Natural killer cell (primary cell): ENCODE results near the gene NFATC3. TPM values are rescaled to one million over a fixed set of nuclear protein-coding genes. Genes with fewer than 3 reads are reported as not detected.

Experiments used
- ATAC-seq, 3 donors: fragments of 150-1000 bp in 2 of 3; fragments of 200-7000 bp in 1 of 3; cut with Tn5 transposase; 1 replicate in 1 of 3; 2 replicates in 2 of 3; pipeline ENCODE4 v1.10.0; 2021; ENCODE audit warnings: mild to moderate bottlenecking in 2 of 3, moderate library complexity in 2 of 3
- DNase-seq, 2 donors: peaks; one replicate each; pipeline versions ENCODE4 v3.0.0 to v3.0.0-alpha.2; 2013 to 2021; ENCODE audit warnings: mixed read lengths in 1 of 2
- H3K27ac ChIP-seq: one replicate; pipeline ENCODE4 v1.5.1; 2013; ENCODE audit warnings: mild to moderate bottlenecking, low read length
- H3K27me3 ChIP-seq: one replicate; pipeline ENCODE4 v1.6.1; 2013; ENCODE audit warnings: low read length; ENCODE audit not compliant: control insufficient read depth, insufficient read depth
- H3K36me3 ChIP-seq: one replicate; pipeline ENCODE4 v1.6.1; 2013; ENCODE audit warnings: low read length; ENCODE audit not compliant: control insufficient read depth, insufficient read depth
- H3K4me1 ChIP-seq: one replicate; pipeline ENCODE4 v1.6.1; 2013; ENCODE audit warnings: low read length; ENCODE audit not compliant: control insufficient read depth, insufficient read depth
- H3K4me3 ChIP-seq: one replicate; pipeline ENCODE4 v1.5.1; 2013; ENCODE audit warnings: low read length
- H3K9me3 ChIP-seq: one replicate; pipeline ENCODE4 v1.6.1; 2013; ENCODE audit warnings: low read length; ENCODE audit not compliant: control insufficient read depth, insufficient read depth
- H3K27ac Mint-ChIP-seq, 2 donors: one replicate each; pipeline ENCODE4 v1.8.0; 2022; ENCODE audit warnings: mild to moderate bottlenecking in 2 of 2, mixed read lengths in 2 of 2, moderate library complexity in 1 of 2
- H3K27me3 Mint-ChIP-seq, 2 donors: one replicate each; pipeline ENCODE4 v1.8.0; 2022; ENCODE audit warnings: low read depth in 2 of 2, mixed read lengths in 2 of 2
- H3K36me3 Mint-ChIP-seq: one replicate; pipeline ENCODE4 v1.8.0; 2022; ENCODE audit warnings: mixed read lengths
- H3K4me1 Mint-ChIP-seq, 2 donors: one replicate each; pipeline ENCODE4 v1.8.0; 2022; ENCODE audit warnings: mixed read lengths in 2 of 2
- H3K4me3 Mint-ChIP-seq: one replicate; pipeline ENCODE4 v1.8.0; 2022; ENCODE audit warnings: mild to moderate bottlenecking, moderate library complexity, mixed read lengths
- H3K9me3 Mint-ChIP-seq, 2 donors: one replicate each; pipeline ENCODE4 v1.8.0; 2022; ENCODE audit warnings: mixed read lengths in 2 of 2
- WGBS: methylation state at CpG from one replicate; pipeline ENCODE4 v1.1.7; 2013; ENCODE audit warnings: missing lambda C conversion rate; ENCODE audit not compliant: insufficient coverage; 5-methylcytosine and 5-hydroxymethylcytosine counted together
- intact Hi-C: fragments of 100-400 bp; cut with micrococcal nuclease; formaldehyde crosslinking; loops from one replicate; pipeline ENCODE4 v1.14.2; 2022
- total RNA-seq, 4 donors: library from RNA; stranded (reverse); fragments of 120-200 nt in 1 of 4; gene quantifications; one replicate each; pipeline versions ENCODE4 v1.2.3 to v1.2.4, GENCODE V29; 2013 to 2022
- TF ChIP-seq, protein P1 (sequence below): fragments of 200-600 bp; IDR thresholded peaks from one replicate; pipeline ENCODE4 v1.8.0; 2022; ENCODE audit warnings: antibody characterized with exemption

Gene NFATC3
- total RNA-seq, 3 donors from 2014 or later (not counting 1 experiment from before 2014, with no cell fraction given), result 241 to 282 (median 263) TPM

DNA sequence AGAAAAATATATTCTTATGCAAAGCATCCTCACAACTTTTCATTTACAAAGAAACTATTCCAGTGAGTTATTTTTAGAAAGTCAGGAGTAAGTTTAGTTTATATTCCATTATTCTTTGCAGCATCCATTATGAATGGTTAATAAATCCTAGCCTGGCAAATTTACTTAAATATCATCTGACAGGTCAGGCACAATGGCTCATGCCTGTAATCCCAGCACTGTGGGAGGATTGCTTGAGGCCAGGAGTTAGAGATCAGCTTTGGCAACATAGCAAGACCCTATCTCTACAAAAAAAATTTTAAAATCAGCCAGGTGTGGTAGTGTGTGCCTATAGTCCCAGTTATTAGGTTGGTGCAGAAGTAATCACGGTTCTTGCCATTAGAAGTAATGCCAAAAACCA, 137.9 kb downstream of the NFATC3 start:
- no peaks in the 10 kb centered on the region for H3K9me3 Mint-ChIP-seq
- no peaks in the 10 kb centered on the region for H3K27me3 Mint-ChIP-seq
- ATAC-seq, result no peak
- peaks cover 38% of the 10 kb centered on the region for H3K36me3 ChIP-seq
- peaks cover 26 to 29% of the 10 kb centered on the region in 2 donors for H3K4me1 Mint-ChIP-seq
- H3K4me3 ChIP-seq, result no peak overlapping the region
- DNase-seq, result no peak
- H3K4me1 ChIP-seq, result peaks cover 9% of the 10 kb centered on the region
- H3K36me3 Mint-ChIP-seq, result no peaks in the 10 kb centered on the region
- peak overlapping the region; percentile 48 to 69 for H3K27ac Mint-ChIP-seq
- H3K4me3 Mint-ChIP-seq, result no peak overlapping the region
- H3K27me3 ChIP-seq, result no peaks in the 10 kb centered on the region
- no CpG with 5 or more reads among the region's 1 CpG for WGBS
- no peak overlapping the region for H3K27ac ChIP-seq
- no peaks in the 10 kb centered on the region for H3K9me3 ChIP-seq
- intact Hi-C loops, result no loop called here
- TF ChIP-seq, protein P1, sequence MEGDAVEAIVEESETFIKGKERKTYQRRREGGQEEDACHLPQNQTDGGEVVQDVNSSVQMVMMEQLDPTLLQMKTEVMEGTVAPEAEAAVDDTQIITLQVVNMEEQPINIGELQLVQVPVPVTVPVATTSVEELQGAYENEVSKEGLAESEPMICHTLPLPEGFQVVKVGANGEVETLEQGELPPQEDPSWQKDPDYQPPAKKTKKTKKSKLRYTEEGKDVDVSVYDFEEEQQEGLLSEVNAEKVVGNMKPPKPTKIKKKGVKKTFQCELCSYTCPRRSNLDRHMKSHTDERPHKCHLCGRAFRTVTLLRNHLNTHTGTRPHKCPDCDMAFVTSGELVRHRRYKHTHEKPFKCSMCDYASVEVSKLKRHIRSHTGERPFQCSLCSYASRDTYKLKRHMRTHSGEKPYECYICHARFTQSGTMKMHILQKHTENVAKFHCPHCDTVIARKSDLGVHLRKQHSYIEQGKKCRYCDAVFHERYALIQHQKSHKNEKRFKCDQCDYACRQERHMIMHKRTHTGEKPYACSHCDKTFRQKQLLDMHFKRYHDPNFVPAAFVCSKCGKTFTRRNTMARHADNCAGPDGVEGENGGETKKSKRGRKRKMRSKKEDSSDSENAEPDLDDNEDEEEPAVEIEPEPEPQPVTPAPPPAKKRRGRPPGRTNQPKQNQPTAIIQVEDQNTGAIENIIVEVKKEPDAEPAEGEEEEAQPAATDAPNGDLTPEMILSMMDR, result no peak

DNA sequence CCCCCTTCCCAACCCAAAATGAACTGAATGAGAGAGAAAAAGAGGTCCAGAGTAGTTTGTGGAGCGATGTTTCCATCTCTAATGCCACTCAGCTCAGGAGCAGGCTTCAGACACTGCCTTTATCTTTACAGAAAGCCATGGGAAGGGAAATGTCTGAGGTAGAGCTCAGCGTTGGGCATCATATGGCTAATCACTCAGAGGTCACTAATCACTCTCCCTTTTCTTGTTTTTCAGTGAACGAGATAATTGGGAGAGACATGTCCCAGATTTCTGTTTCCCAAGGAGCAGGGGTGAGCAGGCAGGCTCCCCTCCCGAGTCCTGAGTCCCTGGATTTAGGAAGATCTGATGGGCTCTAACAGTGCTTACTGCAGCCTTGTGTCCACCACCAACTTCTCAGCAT, 140.9 kb downstream of the NFATC3 start:
- Histone ChIP-seq H3K4me1 (peaks cover 9% of the 10 kb centered on the region), H3K27me3 (no peaks in the 10 kb centered on the region), H3K27ac (no peak overlapping the region), H3K9me3 (no peaks in the 10 kb centered on the region), H3K4me3 (no peak overlapping the region), H3K36me3 (peaks cover 55% of the 10 kb centered on the region)
- TF ChIP-seq, protein P1, result no peak
- intact Hi-C loops, result no loop called here
- Mint-ChIP-seq H3K36me3 (no peaks in the 10 kb centered on the region), H3K4me1 (peaks cover 25 to 27% of the 10 kb centered on the region in 2 donors), H3K27ac (peak overlapping the region; percentile 75 to 76), H3K9me3 (no peaks in the 10 kb centered on the region), H3K27me3 (no peaks in the 10 kb centered on the region), H3K4me3 (no peak overlapping the region)
- 96% methylated on average over 3 of the region's 4 CpGs for WGBS
- no peak for DNase-seq
- ATAC-seq, result no peak

DNA sequence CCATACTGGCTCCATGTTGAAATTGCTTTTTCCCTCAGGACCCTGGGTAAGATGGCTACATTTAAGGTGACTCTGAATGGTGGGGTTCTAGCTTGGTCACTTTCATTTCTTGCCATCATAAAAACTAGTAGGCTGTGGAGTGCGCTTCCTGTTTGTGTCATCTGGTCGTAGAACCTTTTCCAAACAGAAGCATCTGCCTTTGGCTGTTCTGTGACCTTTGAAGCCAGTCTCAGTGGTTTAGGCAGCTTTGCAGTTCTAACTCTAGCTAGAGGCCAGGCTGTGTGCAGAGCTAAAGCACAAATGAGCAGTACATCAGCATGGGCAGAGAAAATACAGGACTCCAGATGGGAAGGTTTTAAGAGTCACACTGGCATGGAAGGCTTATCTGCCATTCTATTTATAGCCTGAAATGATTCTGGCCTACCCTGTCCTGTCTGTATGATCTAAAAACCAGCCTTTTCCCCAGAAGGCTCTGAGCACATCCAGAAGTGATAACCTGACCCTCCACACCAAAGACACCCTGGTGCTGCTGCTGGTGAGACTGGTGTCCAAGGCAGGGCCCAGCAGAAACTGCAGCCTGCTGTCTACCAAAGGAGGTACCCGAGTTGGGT, 142.1 kb downstream of the NFATC3 start:
- intact Hi-C loops, result no loop called here
- no peaks in the 10 kb centered on the region for H3K9me3 Mint-ChIP-seq
- no peak overlapping the region for H3K4me3 ChIP-seq
- H3K27me3 Mint-ChIP-seq, result no peaks in the 10 kb centered on the region
- peaks cover 16 to 20% of the 10 kb centered on the region in 2 donors for H3K4me1 Mint-ChIP-seq
- WGBS, result 46% methylated on average over 3 of the region's 3 CpGs
- peaks cover 45% of the 10 kb centered on the region for H3K36me3 ChIP-seq
- H3K27me3 ChIP-seq, result no peaks in the 10 kb centered on the region
- H3K9me3 ChIP-seq, result no peaks in the 10 kb centered on the region
- no peak overlapping the region for H3K27ac ChIP-seq
- no peak for ATAC-seq
- no peak overlapping the region for H3K4me3 Mint-ChIP-seq
- TF ChIP-seq, protein P1, result no peak
- DNase-seq, result peak in 1 of 2 donors; percentile 28
- H3K36me3 Mint-ChIP-seq, result no peaks in the 10 kb centered on the region
- H3K4me1 ChIP-seq, result peaks cover 9% of the 10 kb centered on the region
- H3K27ac Mint-ChIP-seq, result peak overlapping the region; percentile 75 to 76
